Measurements from ENCODE around the gene QSOX2.

Gene QSOX2

GRCh38 chr9:136191099-136191959 lies 54.3 kb downstream of the QSOX2 start:
- no peak for DNase-seq (ENCODE audit: low read depth, low spot score)

GRCh38 chr9:136190656-136191055 lies 55.0 kb downstream of the QSOX2 start:
- DNase-seq (ENCODE audit: low read depth, low spot score), result no peak

DNA sequence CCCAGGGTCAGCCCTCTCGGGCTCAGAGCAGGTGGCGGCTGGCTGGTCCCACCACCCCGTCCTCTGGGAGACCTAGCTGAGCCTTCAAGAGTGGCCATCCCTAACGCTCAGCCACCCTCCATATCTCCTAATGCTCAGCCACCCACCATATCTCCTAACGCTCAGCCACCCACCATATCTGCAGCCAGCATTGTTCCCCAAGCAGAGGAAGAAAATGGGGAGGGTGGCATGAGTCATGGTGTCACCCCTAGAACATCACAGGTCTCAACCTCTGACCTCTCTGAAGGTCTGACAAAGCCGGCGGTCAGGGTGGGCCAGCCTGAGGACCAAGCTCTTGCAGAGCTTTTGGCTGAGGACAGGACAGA lies 55.4 kb downstream of the QSOX2 start:
- DNase-seq (ENCODE audit: low read depth, low spot score), result no peak

DNA sequence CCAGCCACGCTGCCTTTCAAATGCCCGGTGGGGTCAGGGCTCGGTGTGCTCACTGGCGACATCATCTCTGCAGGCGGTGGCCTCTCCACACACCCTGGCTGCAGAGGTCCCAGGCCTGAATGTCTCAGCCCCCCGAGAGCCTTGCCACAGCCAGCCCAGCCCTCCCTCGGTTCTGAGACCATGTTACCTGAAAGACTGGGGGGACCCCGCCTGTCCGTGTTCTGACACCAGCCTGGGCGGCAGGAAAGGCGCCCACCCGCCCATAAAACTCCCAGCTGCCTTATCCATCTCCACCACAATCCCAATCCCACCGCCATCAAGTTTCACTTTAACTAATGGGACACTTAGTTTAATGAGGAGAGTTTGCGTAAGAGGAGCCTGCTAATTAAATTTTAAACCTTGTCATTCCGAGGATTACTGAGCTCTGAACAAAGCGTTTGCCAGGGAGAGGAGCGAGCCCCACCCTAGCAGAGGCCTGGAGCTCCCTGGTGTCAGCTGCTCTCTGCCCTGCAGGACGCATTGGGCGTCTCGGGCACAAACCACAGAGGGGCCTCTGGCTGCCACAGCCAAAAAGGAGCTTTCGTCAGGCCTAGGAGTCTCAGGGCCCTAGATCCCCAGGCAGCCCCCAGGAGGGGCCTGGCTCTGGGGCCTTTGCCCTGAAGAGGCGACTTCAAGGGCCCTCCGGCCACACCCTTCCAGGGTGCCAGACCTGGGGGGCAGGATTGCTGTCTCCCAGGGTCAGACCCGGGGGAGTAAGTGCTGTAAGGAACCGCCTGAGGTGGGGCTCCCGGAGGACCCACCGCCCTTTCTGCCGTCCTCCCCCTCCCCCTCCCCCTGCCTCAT lies 56.0 kb downstream of the QSOX2 start:
- no peak for DNase-seq (ENCODE audit: low read depth, low spot score)

DNA sequence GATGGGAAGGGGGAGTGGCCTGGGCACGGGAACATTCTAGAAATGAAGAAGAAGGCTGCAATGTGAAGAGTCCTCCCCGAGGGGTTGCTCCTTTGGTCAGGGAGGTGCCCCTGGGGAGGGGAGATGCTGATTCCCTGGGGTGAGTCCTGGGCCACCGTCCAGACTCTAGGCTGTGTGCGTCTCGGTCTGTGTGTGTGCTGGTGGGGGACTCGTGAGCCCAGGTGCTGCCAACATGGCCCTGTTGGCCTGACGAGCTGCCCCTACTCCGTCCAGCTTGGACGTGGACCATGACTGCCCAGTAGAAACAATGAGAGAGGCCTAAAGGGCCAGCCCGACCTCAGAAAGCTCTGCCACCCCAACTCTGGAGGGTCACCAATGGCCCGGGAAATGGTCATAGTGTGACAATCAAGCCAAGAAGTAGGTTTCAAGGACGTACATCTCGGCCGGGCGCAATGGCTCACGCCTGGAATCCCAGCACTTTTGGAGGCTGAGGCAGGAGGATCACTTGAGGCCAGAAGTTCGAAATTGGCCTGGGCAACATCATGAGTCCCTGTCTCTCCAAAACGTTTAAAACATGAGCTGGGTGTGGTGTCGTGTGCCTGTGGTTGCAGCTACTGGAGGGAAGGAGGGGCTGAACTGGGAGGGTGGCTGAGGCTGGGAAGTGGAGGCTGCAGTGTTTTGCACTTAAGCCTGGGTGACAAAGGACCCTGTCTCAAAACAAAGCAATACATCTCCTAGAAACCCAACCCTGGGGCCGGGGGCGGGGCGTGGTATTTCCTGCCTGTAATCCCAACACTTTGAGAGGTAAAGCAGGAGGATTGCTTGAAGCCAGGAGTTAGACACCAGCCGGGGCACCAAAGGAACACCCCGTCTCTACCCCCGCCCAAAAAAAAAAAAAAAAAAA lies 57.7 kb downstream of the QSOX2 start:
- DNase-seq (ENCODE audit: low read depth, low spot score), result no peak

DNA sequence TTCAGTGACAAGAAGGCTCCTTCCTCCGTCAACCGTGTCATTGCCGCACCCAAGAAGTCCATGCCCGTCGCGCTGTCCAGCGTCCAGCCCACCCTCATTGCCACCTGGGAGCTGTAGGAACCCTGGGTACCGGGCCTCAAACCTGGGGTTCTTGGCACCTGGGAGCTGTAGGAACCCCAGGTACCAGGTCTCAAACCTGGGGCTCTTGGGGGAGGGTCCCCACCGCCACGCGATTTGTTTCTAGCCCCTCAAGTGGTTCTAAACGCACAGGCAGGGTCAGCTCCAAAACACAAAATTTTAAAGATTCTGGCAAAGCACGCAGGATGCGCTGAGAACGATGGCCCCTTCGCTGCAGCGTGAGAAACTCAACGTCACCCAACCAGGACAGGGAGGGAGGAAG lies 58.4 kb downstream of the QSOX2 start:
- DNase-seq (ENCODE audit: low read depth, low spot score), result no peak

DNA sequence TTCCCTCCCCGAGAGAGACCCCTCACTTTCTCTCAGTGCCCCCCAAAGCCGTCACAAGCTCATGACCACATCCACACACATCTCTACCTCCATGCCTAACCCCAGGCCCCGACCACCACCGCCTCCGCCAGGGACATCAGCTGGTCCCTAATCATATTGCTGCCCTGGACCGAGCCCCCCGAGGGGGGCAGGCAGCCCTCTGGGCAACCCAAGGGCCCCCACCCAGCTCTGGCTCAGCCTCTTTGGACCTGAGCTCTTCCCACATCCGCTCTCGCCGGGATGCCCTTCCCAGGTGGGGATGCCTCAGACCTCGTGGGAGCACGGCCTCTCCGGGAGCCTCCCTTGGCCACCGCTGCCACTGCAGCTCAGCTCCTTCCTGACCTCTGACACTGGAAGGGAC lies 59.2 kb downstream of the QSOX2 start:
- no peak for DNase-seq (ENCODE audit: low read depth, low spot score)

DNA sequence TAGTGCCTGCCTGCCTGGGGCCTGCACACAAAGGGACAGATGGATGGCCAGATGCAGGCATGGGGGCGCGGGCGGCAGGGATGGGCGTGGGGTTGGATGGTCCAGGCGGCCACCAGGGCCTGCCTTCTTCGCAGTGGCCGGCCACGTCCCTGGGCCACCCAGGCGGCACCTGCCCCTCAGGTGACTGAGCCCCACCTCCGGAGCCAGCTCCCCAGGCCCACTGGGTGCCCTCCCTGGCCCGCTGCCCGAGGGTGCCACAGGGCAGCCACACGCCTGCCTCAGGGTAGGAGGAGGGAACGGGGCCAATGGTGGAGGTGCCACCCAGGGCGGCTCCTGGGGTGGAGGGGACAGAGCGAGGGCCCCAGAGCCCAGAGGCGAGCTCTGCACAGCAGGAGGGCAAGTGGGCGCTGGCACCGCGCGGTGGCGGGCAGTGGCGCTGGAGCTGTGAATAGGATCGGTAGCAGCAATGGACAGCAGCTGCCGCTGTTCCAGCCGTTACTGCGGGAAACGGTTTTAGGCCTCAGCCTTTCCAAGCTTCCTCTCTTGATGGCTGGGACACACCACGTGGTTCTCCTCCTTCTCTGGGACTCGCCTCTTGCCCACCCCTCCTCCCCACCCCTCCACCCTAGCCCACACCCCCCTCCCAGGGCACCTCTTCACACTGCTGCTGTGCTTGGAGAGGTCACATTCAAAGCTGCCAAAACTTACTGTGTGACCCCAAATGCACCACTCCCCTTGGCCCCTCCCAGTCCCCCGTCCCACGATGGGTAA lies 59.8 kb downstream of the QSOX2 start:
- DNase-seq (ENCODE audit: low read depth, low spot score), result no peak

DNA sequence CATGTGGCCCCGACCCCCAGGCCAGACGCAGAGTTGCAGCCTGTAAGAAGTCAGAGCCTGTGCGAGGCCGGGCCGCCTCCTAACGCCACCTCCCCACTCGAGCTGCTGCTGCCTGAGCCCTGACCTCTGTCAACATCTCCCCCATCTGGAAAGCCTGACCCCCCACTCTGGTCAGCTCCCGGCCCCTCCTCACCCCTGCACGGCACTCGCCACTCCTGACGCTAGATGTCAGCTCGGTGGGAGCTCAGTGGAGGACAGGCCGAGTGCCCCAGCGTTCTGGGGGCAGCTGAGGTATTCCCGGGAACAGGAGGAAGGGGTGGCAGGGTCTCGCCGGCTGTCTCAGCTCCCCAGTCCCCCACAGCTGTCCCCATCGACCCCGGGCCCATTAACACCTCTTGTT lies 60.5 kb downstream of the QSOX2 start:
- DNase-seq (ENCODE audit: low read depth, low spot score), result no peak

GRCh38 chr9:136182850-136183422 lies 62.7 kb downstream of the QSOX2 start:
- no peak for DNase-seq (ENCODE audit: low read depth, low spot score)

- DNase-seq (ENCODE audit: low read depth, low spot score), result no peak
These were observed 63.2 kb downstream of the QSOX2 start for GRCh38 chr9:136182420-136182787.

DNA sequence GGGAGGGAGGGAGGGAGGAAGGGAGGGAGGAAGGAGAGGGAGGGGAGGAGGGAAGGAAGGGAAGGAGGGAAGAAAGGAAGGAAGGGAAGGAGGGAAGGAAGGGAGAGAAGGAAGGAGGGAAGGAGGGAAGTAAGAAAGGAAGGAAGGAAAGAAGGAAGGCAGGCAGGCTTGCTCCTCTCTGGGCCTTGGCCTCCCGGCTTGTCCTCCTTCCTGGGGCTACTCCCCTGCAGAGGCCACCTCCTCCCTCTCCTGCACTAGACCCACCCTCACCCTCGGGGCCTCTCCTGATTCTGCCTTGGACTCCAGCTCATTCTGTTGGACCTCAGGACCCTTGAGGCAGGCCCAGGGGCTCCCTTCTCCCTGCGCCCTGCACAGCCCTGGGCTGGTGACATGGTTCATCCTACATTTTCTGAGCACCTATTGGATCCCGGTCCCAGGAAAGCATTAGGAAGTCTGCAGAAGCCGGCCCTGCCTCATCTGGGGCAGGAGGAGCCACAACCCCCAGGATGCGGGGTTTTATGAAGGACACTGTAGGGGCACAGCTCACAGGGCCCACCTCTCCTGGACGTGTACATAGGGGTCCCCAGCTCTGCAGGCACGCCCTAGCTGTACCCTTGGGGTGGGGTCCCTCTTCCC lies 63.7 kb downstream of the QSOX2 start:
- no peak for DNase-seq (ENCODE audit: low read depth, low spot score)

GRCh38 chr9:136180586-136180985 lies 65.0 kb downstream of the QSOX2 start:
- DNase-seq (ENCODE audit: low read depth, low spot score), result no peak

DNA sequence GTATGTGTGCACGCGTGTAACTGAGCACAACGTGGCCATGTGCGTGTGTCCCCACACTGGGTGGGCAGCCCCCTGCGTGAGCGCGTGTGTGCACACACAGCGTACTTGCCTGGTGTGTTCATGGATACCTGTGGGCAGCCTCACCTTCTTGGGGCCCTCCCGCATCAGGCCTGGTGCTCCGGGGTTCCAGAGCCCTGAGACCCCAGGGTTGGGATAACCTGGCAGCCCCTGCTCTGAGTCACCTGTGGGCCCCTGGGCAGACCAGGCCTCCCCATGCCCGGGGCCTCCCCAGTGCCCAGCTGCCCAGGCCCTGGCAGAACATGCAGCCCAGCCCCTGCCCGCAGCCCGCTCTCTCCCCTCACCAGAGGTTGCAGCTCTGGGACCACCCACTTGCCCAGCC lies 65.9 kb downstream of the QSOX2 start:
- DNase-seq (ENCODE audit: low read depth, low spot score), result no peak

DNA sequence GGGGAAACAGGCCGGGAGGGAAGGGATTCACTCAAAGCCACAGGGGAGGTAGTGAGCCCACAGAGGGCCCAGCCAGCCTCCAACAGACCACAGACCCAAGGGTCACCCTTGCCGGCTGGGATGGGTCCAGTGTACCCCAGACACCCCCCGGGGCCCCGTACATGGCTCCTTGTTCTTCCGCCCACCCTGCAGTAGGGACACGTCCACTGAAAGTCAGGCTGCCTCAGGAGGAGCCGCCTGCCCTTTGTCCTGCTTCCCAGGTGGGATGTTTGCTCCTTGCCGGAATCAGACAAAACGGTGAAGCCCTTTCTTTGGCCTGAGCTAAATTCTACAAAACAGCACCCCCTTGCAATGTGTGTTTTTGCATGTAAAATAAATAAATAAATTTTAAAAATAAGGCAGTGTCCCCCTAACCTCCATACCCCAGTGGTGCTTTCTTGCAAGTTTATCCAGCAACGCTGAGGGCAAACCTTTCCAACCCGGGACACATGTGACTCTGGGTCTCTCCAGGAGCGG lies 66.5 kb downstream of the QSOX2 start:
- DNase-seq (ENCODE audit: low read depth, low spot score), result no peak

GRCh38 chr9:136178773-136179075 lies 66.9 kb downstream of the QSOX2 start:
- no peak for DNase-seq (ENCODE audit: low read depth, low spot score)

- DNase-seq (ENCODE audit: low read depth, low spot score), result no peak
These were observed 67.4 kb downstream of the QSOX2 start for GRCh38 chr9:136178061-136178772.

- DNase-seq (ENCODE audit: low read depth, low spot score), result no peak
These were observed 68.4 kb downstream of the QSOX2 start for GRCh38 chr9:136177224-136177623.

DNA sequence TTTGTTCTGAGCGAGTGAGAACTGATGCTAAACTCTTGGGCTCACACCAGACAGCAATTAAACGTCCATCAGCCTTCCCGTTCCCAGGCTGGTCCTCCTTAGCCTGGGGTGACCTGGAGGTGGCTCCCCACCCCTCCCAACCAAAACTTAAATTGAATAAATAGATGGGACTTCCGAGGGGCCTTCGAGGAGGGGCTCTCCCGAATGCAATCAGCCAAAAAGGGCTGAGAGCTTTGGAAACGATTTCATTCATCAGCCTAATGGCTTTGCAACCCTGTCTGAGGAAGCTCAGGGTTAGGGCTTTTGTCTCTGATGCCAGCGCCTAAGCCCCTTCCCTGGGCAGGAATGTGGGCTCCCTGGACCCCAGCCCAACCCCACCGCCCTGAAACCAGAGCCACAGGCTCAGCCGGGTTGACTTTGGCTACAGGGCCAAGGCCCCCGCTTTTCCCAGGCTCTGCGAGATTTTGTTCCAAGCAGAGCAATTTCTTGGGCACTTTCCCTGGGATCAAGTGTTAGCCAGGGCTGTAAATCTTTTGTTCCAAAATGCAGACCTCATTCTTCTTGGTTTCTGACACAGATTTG lies 69.9 kb downstream of the QSOX2 start:
- DNase-seq (ENCODE audit: low read depth, low spot score), result no peak

All from iPS DF 19.7 (cell line).